Esophagus squamous epithelium (tissue), 5 donors: ENCODE results near the gene FBXW11. TPM values are rescaled to one million over a fixed set of nuclear protein-coding genes. Genes with fewer than 3 reads are reported as not detected.
A peak's percentile ranks its signal among the peaks of the same experiment; 100 is the strongest.

ENCODE experiments used
- DNase-seq: peaks from one replicate; lab custom pipeline; 2025; lab: John Stamatoyannopoulos, UW
- H3K27ac ChIP-seq, 4 donors: fragments of 200-600 bp; sonication (generic); one replicate each; pipeline ENCODE4 v1.5.1; 2016 to 2019; ENCODE audit warnings: mild to moderate bottlenecking in 1 of 4
- H3K27me3 ChIP-seq, 4 donors: fragments of 200-600 bp; sonication (generic); 1 replicate in 3 of 4; 2 replicates in 1 of 4; pipeline versions ENCODE4 v1.5.1 to v1.6.0; 2017 to 2021; ENCODE audit warnings: antibody characterized with exemption in 1 of 4
- H3K36me3 ChIP-seq, 3 donors: fragments of 200-600 bp; sonication (generic); one replicate each; pipeline ENCODE4 v1.5.1; 2016 to 2019
- H3K4me1 ChIP-seq, 3 donors: fragments of 200-600 bp; sonication (generic); one replicate each; pipeline ENCODE4 v1.5.1; 2017 to 2019
- H3K4me3 ChIP-seq, 4 donors: fragments of 200-600 bp; sonication (generic); 1 replicate in 3 of 4; 2 replicates in 1 of 4; pipeline ENCODE4 v1.5.1; 2016 to 2019; ENCODE audit warnings: mild to moderate bottlenecking in 2 of 4, moderate library complexity in 1 of 4
- H3K9me3 ChIP-seq, 3 donors: fragments of 200-600 bp; sonication (generic); one replicate each; pipeline ENCODE4 v1.5.1; 2016 to 2019
- POLR2A ChIP-seq, 4 donors: fragments of 450-650 bp; IDR thresholded peaks; one replicate each; pipeline ENCODE4 v1.6.1; 2017; ENCODE audit warnings: antibody characterized with exemption in 4 of 4, mild to moderate bottlenecking in 4 of 4, moderate library complexity in 3 of 4
- WGBS, 2 donors: methylation state at CpG; one replicate each; pipeline ENCODE4 v1.1.5; 2018; 5-methylcytosine and 5-hydroxymethylcytosine counted together
- intact Hi-C: fragments of 100-400 bp; cut with DNase I; formaldehyde crosslinking; loops from one replicate; pipeline ENCODE4 v1.15.0; 2022
- total RNA-seq, 4 donors: library from RNA; depleted of rRNA; stranded (reverse); fragments of >200 nt; gene quantifications; one replicate each; pipeline ENCODE4 v1.1.0, GENCODE V29; 2016
- TF ChIP-seq, protein P1 (sequence below), 6 experiments: fragments of 450-650 bp in 4 of 6; fragments of 200-600 bp in 2 of 6; sonication (generic) in 2 of 6; IDR thresholded peaks; one replicate each; pipeline ENCODE4 v1.5.1; 2016 to 2019; ENCODE audit warnings: antibody characterized with exemption in 6 of 6, mild to moderate bottlenecking in 4 of 6, moderate library complexity in 4 of 6
- donor health status: DM: yes; HTN: yes; CAD: no.

FBXW11 gene
- total RNA-seq, 4 donors from 2014 or later, result 43.5 to 63.2 (median 49.0) TPM

DNA sequence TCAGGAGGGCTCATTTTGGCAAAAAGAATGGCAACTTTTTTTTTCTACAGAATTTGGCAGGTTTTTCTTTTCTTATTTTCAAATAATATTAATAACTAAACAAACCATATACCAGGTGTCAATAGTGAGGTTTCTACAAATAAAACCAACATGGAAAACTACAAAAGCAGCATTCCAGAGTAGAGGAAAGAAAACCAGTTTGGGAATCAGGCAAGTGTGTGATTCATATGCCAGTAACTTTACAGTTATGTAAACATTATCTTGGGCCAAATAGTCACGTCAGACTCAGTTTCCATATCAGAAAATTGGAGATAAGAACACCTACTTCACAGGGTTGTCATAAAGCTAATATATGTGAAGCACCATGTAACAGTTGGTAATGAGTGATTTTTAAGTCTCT lies 51.7 kb downstream of the FBXW11 start:
- Histone ChIP-seq H3K9me3 (no peaks in the 10 kb centered on the region), H3K27me3 (no peaks in the 10 kb centered on the region), H3K4me1 (peaks cover 17 to 61% (median 46%) of the 10 kb centered on the region in 3 donors), H3K36me3 (peaks cover 0 to 3% (median 0%) of the 10 kb centered on the region in 3 donors), H3K27ac (no peak overlapping the region), H3K4me3 (no peak overlapping the region)
- intact Hi-C loops, result no loop called here
- 12 to 18% methylated on average over 1 of the region's 1 CpG for WGBS, 2 donors
- no peak for DNase-seq
- TF ChIP-seq POLR2A (IDR thresholded peaks at IDR 0.05), result no peak
- TF ChIP-seq, protein P1, sequence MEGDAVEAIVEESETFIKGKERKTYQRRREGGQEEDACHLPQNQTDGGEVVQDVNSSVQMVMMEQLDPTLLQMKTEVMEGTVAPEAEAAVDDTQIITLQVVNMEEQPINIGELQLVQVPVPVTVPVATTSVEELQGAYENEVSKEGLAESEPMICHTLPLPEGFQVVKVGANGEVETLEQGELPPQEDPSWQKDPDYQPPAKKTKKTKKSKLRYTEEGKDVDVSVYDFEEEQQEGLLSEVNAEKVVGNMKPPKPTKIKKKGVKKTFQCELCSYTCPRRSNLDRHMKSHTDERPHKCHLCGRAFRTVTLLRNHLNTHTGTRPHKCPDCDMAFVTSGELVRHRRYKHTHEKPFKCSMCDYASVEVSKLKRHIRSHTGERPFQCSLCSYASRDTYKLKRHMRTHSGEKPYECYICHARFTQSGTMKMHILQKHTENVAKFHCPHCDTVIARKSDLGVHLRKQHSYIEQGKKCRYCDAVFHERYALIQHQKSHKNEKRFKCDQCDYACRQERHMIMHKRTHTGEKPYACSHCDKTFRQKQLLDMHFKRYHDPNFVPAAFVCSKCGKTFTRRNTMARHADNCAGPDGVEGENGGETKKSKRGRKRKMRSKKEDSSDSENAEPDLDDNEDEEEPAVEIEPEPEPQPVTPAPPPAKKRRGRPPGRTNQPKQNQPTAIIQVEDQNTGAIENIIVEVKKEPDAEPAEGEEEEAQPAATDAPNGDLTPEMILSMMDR (IDR thresholded peaks at IDR 0.05), result no peak

DNA sequence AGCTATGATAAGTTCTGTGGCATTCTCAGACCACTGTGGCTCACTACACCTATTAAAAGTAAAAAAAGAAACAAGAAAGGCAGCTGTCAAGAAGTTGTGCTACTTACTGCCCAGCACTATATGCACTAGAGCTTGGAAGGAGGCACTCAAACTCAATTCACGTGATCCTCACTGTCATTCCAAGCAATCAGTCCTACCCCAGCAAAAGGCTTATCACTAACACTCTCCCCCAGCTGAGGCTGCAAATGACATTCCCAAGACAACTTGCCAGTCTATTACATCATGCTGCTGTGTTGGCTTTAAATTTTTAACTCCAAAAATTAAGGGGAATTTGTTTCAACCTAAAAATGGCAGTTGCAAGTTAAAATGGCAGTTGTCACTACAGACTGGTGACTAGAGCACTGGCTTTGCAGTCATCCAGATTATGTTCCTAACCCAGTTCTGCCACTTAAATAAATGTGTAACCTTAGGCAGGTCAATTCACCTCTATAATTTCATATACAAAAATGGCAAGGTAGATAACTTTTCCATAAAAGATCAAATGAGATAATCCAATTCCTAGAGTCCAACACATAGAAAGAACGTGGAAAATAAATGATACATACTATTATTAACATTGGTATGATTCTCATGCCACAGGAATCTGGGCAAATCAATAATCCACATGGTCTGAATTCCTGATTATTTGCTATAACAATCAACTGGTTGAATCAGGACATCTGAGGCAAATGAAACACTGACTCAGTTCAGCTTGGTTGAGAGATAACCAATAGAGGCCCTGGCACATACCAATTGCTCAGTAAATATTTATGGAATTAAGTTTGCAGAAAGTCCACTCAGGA lies 52.4 kb downstream of the FBXW11 start:
- no peaks in the 10 kb centered on the region for H3K9me3 ChIP-seq
- TF ChIP-seq, protein P1 (IDR thresholded peaks at IDR 0.05), result no peak
- TF ChIP-seq POLR2A (IDR thresholded peaks at IDR 0.05), result no peak
- H3K27me3 ChIP-seq, result no peaks in the 10 kb centered on the region
- H3K27ac ChIP-seq, result no peak overlapping the region
- H3K4me1 ChIP-seq, result peaks cover 17 to 61% (median 46%) of the 10 kb centered on the region in 3 donors
- intact Hi-C loops, result no loop called here
- no peaks in the 10 kb centered on the region for H3K36me3 ChIP-seq
- WGBS, 2 donors, result 52 to 61% methylated on average over 2 of the region's 2 CpGs
- H3K4me3 ChIP-seq, result no peak overlapping the region
- DNase-seq, result no peak

- no peaks in the 10 kb centered on the region for H3K36me3 ChIP-seq
- no peak overlapping the region for H3K4me3 ChIP-seq
- intact Hi-C loops, result no loop called here
- TF ChIP-seq, protein P1 (IDR thresholded peaks at IDR 0.05), result no peak
- no peak for TF ChIP-seq POLR2A (IDR thresholded peaks at IDR 0.05)
- H3K4me1 ChIP-seq, result peaks cover 9 to 40% (median 34%) of the 10 kb centered on the region in 3 donors
- no peak overlapping the region for H3K27ac ChIP-seq
- no peak for DNase-seq
- 69 to 84% methylated on average over 5 of the region's 5 CpGs for WGBS, 2 donors
- no peaks in the 10 kb centered on the region for H3K27me3 ChIP-seq
- H3K9me3 ChIP-seq, result no peaks in the 10 kb centered on the region
Measured at GRCh38 chr5:171952021-171952420, 54.4 kb downstream of the FBXW11 start.

DNA sequence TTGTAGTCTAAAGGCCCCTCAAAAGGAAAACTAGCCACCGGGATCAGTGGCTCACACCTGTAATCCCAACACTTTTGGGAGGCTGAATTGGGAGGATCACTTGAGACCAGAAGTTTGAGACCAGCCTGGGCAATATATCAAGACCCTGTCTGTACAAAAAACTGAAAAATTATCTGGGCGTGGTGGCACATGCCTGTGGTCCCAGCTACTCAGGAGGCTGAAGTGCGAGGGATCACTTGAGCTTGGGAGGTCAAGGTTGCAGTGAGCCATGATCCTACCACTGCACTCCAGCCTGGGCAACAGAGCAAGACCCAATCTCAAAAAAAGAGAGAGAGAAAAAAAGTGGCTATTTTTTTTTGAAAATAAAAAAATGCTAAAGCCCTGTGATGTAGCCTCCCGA lies 55.2 kb downstream of the FBXW11 start:
- H3K27me3 ChIP-seq, result no peaks in the 10 kb centered on the region
- H3K36me3 ChIP-seq, result no peaks in the 10 kb centered on the region
- H3K9me3 ChIP-seq, result no peaks in the 10 kb centered on the region
- intact Hi-C loops, result no loop called here
- DNase-seq, result no peak
- TF ChIP-seq, protein P1 (IDR thresholded peaks at IDR 0.05), result no peak
- H3K4me1 ChIP-seq, result peaks cover 1 to 33% (median 26%) of the 10 kb centered on the region in 3 donors
- H3K27ac ChIP-seq, result no peak overlapping the region
- 68 to 72% methylated on average over 4 of the region's 4 CpGs for WGBS, 2 donors
- H3K4me3 ChIP-seq, result no peak overlapping the region

DNA sequence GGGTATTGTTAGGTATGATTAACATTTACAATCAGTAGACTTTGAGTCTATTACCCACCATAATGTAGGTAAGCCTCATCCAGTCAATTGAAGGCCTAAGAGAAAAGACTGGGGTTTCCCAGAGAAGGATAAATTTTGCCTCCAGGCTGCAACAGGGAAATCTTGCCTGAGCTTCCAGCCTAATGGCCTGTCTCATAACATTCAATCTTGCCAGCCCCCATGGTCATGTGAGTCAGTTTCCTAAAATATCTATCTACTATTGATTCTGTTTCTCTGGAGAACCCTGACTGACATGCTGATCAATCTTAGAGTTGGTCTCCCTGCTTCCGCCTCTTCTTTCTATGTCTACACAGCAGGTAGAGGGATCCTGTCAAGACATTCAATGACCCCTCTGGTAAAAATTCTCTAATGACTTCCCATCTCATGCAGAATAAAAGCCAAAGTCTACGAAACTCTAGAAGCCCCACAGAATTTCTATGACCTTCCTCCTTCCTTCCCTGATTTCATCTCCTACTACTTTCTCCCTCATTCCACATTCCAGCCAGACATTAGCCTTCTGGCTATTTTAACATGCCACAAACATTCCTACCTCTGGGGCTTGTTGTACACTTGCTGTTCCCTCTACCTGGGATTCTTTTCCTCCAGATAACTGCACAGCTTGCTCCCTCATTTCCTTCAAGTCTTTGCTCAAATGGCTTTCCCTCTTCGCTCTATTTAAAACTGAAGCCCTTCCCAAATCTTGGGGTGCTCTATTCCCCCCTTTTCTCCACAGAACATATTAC lies 60.2 kb downstream of the FBXW11 start:
- 82 to 97% methylated on average over 3 of the region's 3 CpGs for WGBS, 2 donors

More for the DNA sequence above, 60.2 kb downstream of the FBXW11 start:
- Histone ChIP-seq H3K27ac (peak overlapping the region in 1 of 4 donors; percentile 33), H3K4me1 (peaks cover 0 to 24% (median 12%) of the 10 kb centered on the region in 3 donors), H3K9me3 (no peaks in the 10 kb centered on the region), H3K36me3 (no peaks in the 10 kb centered on the region), H3K4me3 (no peak overlapping the region), H3K27me3 (no peaks in the 10 kb centered on the region)
- no peak for DNase-seq
- intact Hi-C loops, result no loop called here
- no peak for TF ChIP-seq POLR2A (IDR thresholded peaks at IDR 0.05)
- TF ChIP-seq, protein P1 (IDR thresholded peaks at IDR 0.05), result no peak
